Globus pallidus (tissue), 1 donor: Measurements from ENCODE around the gene TEX52.
"Not testable (repeated sequence)": the region's sequence is repeated elsewhere in the genome, so short reads cannot be mapped to it uniquely, and the experiment has no call there.

Experiments
- DNase-seq: peaks from one replicate; pipeline ENCODE4 v3.0.0-alpha.2; 2015; ENCODE audit warnings: low spot score

TEX52 gene

DNA sequence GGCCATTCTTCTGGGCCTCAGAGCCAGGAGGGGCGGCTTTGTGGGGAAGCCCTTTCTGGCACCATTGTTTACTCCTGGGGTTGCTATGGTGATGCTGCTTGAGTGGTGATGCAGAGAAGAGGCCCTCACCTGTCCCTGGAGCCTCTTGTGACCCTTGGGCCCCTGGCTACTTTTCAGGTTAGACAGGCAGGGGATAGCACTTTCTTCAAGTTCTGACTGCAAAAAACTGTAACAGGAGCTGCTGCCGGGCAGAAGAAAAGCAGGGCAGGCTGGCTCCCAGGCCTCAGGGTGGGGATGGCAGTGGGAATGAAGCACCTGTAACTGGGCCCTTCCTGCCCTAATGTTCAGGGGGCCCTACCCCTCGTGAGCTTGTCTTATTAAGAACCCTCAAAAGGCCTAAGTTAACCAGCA is at the start of gene TEX52:
TEX52 (minus strand) TSS at position 19 of the 411 bp plus-strand sequence; CDS start at position 6, 13 bp downstream.
- no peak for DNase-seq

DNA sequence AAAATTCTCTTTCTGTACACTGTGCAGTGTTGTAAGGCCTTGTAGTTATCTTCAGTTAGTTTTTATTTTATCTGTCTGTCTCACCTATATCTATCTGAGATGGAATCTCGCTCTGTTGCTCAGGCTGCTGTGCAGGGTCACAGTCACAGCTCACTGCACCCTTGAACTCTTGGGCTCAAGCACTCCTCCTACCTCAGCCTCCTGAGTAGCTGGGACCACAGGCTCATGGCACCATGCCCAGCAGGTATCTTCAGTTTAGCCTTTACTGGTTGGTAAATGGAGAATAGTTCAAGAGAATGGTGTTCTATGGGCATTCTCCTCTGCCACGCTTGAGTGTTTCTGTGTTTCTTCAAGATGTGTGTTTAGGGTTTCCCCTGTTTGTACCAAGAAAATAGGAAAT is 47.4 kb upstream of the TEX52 start:
- no peak for DNase-seq

DNA sequence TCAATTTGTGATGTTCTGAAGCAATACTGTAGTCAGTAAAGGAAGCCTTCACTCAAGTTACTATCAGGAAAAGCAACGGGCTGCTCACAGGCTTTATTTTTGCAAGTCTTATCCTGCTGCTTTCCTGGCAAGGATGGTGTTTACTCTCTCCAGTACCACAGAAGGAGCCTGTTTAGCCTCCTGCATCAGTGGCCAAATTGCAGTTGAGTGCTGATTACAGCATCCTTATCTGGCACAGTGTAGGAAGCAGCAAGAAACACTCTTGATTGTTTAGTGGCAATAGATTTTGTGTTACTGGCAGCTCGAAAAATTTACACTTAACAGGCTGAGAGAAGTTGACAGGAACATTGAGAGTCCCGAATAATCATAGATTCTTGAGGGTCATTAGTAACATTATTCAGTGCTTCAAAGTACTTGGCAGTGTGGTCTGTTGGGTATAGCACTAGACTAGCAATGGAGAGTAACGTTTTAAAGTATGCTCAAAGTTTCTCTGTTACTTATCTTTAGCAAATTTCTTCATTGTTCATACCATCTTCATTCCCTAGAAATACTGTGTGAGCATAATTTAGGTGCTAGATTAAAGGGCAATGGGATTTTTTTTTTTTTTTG is 45.5 kb upstream of the TEX52 start:
- peak; percentile 84 for DNase-seq

DNA sequence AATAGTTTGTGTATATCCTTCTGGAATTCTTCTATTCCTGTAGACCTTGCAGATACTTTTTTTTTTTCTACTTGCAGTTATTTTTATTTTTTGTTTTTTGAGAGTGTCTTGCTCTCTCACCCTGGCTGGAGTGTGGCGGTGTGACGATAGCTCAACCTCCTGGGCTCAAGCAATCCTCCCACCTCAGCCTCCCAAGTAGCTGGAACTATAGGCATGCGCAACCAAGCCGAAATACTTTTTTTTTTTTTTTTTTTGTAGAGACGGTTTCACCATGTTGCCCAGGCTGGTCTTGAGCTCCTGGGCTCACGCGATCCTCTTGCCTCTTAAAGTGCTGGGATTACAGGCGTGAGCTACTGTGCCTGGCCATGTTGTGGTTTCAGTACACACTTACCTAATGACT is 43.8 kb upstream of the TEX52 start:
- no peak for DNase-seq

DNA sequence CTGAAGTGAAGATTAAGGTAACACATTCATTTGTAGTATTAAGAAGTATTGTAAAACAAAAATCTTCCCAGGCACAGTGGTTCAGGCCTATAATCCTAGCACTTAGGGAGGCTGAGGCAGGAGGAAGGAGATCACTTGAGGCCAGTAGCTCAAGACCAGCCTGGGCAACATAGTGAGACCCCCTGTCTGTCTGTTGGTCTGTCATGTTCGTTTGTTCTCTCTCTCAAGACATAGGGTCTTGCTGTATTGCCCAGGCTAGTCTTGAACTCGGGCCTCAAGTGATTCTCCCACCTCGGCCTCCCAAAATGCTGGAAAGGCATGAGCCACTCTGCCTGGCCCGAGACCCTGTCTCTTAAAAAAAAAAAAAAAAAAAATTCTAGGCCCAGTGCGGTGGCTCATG is 40.6 kb upstream of the TEX52 start:
- no peak for DNase-seq

DNA sequence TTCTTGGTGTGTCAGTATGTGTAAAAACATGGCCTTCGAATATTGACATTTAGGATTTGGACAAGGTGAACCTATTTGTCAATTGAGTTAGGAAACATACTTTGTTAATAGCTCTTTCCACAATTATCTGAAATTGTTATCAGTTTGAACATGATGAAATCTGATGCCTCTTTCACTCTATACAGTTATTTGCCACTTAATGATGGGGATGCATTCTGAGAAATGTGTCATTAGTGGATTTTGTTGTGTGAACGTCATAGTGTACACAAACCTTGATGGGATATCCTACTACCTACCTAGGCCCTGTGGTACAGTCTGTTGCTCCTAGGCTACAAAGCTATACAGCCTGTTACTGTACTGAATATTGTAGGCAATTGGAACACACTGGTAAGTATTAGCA is 38.7 kb upstream of the TEX52 start:
- DNase-seq, result no peak

DNA sequence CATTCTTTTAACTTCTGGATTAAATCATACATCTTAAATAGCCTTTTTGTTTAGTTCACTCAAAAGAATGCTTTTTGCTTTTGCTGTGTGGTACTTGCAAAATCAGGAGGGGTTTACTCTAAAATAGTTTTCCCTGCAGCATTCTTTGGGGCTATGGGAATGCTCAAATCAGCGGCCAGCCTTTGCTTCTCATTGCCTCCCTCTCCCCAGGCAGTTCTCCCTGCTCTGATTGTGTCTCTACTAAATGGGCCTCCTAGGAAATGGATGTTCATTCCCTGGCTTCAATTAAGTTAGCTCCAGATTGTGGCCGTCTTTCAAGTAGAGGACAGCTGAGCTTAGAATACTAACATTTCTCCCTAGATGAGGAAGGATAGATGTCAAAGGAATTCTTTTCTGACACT is 38.2 kb upstream of the TEX52 start:
- DNase-seq, result no peak

DNA sequence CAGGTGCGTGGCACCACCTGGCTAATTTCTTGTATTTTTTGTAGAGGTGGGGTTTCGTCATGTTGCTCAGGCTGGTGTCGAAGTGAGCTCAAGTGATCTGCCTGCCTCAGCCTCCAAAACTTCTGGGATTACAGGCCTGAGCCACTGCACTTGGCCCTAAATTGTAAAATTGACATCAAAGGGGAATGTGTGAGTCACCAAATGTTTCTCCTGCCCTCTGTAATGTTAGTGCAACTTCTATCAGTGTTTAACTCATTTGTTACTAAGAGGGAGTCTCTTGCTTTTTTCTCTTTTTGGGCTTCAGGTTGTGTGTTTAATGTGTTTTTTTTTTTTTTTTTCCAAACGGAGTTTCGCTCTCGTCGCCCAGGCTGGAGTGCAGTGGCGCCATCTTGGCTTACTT is 36.2 kb upstream of the TEX52 start:
- DNase-seq, result no peak

DNA sequence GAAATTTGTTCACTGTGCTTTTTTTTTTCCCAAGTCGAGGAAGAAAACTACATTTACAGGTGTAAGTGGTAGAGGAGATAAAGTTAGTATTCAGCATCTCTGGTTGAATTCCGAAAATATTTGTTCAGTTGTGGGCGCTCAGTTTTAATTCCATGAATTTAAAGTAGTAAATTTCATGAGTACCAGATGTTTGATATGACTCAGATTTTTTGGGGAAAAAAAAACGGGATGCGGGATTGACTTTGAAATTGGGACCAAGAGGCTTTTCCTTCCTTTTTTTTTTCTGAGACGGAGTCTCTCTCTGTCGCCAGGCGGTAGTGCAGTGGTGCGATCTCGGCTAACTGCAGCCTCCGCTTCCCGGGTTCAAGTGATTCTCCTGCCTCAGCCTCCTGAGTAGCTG is 35.4 kb upstream of the TEX52 start:
- DNase-seq, result no peak

DNA sequence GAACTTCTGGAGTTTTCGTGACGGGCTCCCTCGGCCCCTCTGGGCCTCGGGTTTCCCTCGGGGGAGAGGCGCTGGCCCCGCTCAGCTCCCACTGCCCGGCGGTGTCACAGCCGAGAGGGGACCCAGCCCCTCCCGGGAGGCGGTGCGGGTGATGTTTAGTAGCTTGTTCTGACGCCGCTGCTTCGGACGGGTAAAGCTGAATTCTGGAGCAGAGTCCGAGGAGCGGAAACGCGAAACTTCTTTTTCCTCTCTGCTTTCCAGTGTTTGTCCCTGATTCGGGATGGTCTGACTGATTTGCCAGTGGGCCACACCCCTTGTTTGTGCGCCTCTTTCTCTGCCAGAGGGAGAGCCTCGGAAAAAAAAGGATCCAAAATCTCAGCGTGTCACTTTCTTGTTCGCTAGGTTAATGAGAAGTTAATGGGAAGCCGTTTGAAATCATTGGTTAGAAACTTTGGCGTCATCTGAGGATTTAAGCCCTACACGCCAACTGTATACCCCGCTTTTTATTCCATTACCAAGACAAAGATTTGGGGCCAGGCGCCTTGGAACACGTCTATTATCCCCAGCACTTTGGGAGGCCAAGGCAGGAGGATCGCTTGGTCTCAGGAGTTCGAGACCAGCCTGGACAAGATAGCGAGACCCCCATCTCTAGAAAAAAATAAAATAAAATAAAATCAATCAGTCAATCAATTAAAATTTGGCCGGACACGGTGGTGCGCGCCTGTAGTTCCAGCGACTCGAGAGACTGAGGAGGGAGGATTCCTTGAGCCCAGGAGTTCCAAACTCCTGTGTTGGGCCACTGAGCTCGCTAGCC is 34.6 kb upstream of the TEX52 start:
- peak; percentile 64 for DNase-seq

DNA sequence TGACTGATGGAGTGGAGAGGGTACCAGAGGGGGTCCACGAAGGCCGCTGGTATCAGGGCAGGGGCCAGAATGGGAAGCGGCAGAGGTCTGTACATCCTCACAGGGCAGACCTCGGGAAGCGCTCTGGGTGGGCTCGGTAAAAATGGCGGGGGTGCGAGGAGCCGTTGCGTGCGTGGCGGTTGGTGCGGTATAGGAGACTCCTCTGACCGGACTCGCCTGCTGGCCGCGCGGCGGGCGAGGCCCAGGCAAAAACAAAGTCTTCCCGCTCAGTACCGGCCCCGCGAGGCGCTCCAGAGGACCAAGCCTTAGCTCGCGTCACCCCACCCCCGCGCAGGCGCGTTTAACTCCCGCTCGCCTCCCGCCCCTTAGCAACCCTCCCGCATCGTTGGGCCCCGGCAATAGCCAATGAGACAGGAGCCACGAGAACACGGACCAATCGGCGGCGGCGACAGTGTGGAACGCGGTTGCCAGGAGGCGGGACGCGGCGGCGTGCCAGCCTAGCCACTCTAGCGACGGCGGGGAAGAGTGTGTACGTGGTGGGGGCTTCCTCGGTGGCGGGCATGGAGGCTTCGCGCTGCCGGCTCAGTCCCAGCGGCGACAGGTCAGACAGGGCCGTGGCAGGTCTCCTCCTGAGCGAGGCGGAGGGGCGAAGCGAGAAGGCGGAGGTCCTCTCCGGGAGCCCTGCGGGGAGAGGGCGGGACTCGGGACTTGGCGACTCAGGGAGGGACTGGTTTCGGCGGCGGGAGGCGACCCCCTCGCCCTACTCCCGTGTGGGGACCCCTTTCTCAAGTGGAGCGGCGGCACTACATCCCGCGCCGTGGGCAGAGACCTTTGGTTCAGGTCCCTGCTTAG is 33.8 kb upstream of the TEX52 start, which contains the start of gene TULP3:
TULP3 (plus strand) TSS at position 504 of the 852 bp plus-strand sequence; CDS start at position 561, 57 bp downstream.
- peak; percentile 98 for DNase-seq

DNA sequence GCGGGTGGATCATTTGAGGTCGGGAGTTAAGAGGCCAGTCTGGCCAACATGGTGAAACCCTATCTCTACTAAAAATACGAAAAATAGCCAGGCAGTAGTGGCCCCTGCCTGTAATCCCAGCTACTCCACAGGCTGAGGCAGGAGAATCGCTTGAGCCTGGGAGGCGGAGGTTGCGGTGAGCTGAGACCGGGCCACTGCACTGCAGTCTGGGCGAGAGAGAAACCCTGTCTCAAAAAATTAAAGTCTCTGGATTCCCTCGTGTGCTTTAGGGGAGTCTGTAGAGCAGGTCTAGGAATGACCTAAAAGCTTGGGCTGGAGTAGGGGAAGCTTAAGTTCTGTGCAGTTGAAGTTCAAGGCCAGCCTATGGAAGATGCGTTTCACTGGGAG is 33.2 kb upstream of the TEX52 start:
- DNase-seq, result no peak

DNA sequence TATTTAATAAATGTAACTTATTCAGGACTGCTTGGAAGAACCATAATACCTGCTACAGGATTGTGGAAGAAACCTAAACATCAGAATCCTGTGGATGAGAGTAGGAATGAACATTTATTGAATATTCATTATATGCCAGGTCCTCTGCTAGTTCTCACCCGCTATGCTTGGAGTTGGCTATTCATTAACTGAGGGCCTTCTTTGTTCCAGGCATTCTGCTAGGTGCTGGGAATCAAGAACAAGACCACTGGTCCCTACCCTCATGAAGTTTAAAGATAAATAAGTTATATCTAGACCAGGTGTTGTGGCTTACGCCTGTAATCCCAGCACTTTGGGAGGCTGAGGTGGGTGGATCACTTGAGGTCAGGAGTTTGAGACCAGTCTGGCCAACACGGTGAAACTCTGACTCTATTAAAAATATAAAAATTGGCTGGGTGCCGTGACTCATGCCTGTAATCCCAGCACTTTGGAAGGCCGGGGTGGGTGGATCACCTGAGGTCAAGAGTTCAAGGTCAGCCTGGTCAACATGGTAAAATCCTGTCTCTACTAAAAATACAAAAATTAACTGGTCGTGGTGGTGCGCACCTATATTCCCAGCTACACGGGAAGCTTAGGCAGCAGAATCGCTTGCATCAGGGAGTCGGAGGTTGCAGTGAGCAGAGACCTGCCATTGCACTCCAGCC is 30.1 kb upstream of the TEX52 start:
- DNase-seq, result no peak

DNA sequence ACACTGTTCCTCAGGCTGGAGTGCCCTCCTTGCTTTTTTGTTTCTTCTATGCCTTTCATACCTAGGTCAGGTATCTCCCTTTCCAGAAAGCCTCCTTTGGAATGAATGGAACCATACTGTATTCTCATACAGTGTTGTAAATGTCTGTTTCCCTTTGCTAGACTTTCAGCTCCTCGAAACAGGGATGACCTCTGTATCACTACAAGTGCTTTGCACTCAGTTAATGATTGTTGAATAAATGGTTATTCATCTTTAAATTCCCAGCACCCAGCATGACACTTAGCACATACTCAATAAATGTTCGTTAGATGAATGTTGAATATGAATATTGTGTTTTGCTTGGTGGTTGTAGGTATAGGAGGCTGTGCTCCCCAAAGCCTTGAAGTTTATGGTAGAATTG is 28.0 kb upstream of the TEX52 start:
- DNase-seq, result no peak

DNA sequence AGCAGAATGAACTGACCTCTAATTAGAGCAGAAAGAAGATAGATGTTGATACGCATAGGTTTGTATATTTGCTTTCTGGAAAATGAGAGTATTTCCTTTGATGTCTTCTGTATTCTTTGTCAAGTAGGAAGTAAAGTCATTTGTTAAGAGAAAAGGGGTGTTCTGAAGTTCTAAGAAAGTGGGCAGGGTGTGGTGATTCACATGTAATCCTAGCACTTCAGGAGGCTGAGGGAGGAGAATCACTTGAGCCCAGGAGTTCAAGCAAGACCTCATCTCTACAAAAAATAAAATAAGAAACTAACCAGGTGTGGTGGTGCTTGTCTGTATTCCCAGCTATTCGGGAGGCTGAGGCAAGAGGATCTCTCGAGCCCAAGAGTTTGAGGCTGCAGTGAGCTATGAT is 23.0 kb upstream of the TEX52 start:
- no peak for DNase-seq

DNA sequence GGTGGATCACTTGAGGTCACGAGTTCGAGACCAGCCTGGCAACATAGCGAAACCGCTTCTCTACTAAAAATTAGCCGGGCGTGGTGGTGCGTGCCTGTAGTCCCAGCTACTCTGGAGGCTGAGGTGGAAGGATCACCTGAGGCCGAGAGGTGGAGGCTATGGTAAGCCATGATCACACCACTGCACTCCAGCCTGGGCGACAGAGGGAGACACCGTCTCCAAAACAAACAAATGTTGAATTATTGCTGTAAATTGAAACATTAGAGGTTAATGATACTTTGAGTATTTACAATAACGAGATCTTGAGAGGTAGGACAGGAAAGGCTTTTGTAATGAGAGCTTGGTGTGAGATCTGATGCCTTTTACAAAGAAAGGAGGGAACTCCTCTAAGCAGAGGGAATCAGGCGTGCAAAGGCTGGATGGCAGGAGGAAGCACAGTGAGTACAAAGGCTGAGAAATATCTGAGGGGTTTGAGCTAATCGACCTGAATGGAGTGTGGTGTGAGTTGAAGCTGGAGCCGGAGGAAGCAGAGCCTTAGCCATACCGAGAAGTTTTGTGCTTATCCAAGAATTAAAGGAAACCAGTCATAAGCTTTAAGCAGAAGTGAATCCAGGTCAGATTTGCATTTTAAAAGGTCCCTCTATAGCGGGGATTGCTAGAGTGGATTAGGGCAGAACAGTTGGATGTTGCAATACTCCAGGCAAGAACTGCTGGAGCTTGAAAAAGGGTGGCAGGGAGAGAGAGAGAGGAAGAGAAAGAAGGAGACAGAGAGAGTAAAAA is 21.3 kb upstream of the TEX52 start:
- no peak for DNase-seq

DNA sequence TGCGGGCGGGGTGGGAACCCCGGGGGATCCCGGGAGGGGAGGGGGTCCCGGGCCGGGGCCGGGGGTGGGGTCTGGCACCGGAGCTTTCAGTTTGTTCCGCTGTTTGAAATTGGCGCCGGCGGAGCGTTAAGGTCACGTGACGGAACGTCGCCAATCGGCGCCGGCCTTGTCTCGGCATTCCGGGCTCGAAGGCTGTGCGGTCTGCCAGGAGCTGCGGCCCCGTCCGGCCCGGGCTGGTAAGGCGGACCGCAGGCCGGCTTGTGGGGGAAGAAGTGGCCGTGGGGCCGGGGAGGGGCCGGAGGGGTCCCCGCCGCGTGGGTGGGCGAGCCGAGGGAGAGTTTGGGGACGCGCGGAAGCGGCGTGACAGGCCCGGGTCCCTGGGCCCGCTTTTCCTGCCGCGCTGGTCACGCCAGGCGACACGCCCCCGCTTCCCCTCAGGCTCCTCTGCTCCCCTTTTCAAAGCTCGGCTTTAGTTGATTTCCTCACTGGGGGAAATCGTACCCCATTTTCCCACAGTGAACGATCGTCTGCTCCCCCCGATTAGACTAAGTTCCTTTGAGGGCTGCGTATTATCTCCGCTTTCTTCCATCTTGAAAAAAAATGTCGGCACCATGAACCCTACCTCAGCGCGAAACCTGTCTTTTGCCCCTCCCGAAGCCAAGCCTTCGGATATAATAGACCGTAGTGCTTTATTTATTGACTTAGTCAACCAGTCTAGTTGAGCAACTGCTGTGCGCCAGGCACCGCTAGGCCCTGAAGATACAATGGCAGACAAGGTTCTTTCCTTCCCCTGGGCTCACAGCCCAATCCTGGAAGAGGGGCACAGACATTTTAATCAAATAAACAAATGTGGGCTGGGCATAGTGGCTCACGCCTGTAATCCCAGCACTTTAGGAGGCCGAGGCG is 20.5 kb upstream of the TEX52 start, which contains the start of the genes FOXM1 and RHNO1:
FOXM1 (minus strand) TSS at position 128 of the 906 bp plus-strand sequence. CDS start 2,696 bp downstream, outside the sequence.
RHNO1 (plus strand) TSS at position 177 of the 906 bp plus-strand sequence. CDS start 8,144 bp downstream, outside the sequence.
- DNase-seq, result peak; percentile 88

DNA sequence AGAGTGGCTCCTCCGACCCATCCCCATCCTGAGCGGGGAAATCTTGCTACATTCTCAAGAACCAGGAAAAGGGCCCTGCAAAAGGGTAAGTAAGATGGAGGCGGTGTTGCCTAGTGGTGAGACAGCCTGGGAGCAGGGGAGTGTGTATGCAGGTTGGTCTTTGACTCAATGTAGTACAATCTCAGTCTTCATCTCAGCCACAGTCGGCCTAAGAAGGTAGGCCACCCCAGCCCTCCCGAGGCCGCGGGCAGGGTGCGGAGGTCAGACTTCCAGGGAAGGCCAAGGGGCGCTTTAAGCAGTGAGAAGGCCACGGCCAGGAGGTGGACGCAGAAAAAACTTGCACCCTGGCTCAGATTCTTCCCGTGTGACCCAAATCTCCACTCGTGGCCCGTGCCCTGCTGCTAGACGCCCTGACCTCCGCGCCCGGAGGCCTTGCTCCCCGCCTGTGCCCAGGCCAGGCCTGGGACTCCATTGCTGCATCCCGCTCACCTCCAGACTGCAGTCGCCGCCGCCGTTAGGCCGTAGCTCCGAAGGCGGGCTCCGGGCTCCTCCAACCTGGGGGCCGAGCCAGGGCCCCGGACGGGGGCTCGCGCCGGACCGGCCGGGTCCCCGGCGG is 19.7 kb upstream of the TEX52 start:
- DNase-seq, result no peak

DNA sequence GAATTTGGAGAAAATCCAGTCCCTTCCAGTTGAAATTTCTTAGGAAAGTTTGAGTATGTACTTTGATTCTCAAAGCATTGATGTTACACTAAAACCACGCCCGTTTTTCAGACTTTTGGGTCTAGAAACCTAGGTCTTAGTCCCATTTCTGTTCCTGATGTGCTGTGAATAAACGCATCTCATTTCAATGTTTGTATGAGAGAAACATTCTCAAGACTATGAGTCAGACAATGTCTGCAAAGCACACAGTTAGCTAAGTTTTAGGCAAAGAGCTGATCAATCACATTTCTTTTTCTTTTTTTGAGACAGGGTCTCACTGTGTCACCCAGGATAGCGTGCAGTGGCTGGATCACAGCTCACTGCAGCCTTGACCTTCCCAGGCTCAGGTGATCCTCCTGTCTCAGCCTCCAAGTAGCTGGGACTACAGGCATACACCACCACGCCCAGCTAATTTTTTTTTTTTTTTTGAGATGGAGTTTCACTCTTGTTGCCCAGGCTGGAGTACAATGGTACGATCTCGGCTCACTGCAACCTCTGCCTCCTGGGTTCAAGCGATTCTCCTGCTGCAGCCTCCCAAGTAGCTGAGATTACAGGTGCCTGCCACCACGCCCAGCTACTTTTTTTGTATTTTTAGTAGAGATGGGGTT is 12.3 kb upstream of the TEX52 start:
- DNase-seq, result not testable (repeated sequence)
